Vagina (tissue), 2 donors: ENCODE measurements around the gene FHIP2A.
"Not testable (repeated sequence)": the region's sequence is repeated elsewhere in the genome, so short reads cannot be mapped to it uniquely, and the experiment has no call there.

Source experiments
- POLR2A ChIP-seq, 2 donors: fragments of 450-650 bp; IDR thresholded peaks; one replicate each; pipeline ENCODE4 v1.6.1; 2017; ENCODE audit warnings: antibody characterized with exemption in 2 of 2, mild to moderate bottlenecking in 2 of 2, moderate library complexity in 2 of 2
- TF ChIP-seq, protein P1 (sequence below), 3 experiments: fragments of 450-650 bp in 2 of 3; fragments of 200-600 bp in 1 of 3; sonication (generic) in 1 of 3; IDR thresholded peaks; one replicate each; pipeline ENCODE4 v1.5.1; 2017 to 2019; ENCODE audit warnings: antibody characterized with exemption in 3 of 3, mild to moderate bottlenecking in 2 of 3, moderate library complexity in 2 of 3

DNA sequence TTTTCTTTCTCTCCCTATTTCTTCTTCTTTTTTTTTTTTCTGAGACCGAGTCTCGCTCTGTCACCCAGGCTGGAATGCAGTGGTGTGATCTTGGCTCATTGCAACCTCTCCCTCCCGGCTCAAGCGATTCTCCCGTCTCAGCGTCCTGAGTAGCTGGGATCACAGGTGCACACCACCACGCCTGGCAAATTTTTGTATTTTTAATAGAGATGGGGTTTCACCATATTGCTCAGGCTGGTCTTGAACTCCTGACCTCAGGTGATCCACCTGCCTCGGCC lies 35.6 kb downstream of the FHIP2A start:
- TF ChIP-seq, protein P1, sequence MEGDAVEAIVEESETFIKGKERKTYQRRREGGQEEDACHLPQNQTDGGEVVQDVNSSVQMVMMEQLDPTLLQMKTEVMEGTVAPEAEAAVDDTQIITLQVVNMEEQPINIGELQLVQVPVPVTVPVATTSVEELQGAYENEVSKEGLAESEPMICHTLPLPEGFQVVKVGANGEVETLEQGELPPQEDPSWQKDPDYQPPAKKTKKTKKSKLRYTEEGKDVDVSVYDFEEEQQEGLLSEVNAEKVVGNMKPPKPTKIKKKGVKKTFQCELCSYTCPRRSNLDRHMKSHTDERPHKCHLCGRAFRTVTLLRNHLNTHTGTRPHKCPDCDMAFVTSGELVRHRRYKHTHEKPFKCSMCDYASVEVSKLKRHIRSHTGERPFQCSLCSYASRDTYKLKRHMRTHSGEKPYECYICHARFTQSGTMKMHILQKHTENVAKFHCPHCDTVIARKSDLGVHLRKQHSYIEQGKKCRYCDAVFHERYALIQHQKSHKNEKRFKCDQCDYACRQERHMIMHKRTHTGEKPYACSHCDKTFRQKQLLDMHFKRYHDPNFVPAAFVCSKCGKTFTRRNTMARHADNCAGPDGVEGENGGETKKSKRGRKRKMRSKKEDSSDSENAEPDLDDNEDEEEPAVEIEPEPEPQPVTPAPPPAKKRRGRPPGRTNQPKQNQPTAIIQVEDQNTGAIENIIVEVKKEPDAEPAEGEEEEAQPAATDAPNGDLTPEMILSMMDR (IDR thresholded peaks at IDR 0.05): not testable (repeated sequence)
- not testable (repeated sequence) for TF ChIP-seq POLR2A (IDR thresholded peaks at IDR 0.05)
